Astrocyte of the spinal cord (primary cell): ENCODE results near the gene CEP170B.

Experiments
- DNase-seq: peaks from one replicate; pipeline ENCODE4 v3.0.0; 2011; ENCODE audit warnings: low read depth, low spot score
- H3K4me3 ChIP-seq: 2 replicates; pipeline ENCODE4 v1.5.1; 2011; ENCODE audit warnings: low read depth, mild to moderate bottlenecking, low read length, moderate library complexity
- in situ Hi-C: cut with HindIII; loops from 2 replicates; pipeline ENCODE4 v1.10.0; 2017; ENCODE audit warnings: low sequenced_read_pairs
- TF ChIP-seq, protein P1 (sequence below): IDR thresholded peaks from 2 replicates; pipeline ENCODE4 v1.5.1; 2012; ENCODE audit warnings: low read depth, mild to moderate bottlenecking, low read length, inconsistent platforms

Gene CEP170B

DNA sequence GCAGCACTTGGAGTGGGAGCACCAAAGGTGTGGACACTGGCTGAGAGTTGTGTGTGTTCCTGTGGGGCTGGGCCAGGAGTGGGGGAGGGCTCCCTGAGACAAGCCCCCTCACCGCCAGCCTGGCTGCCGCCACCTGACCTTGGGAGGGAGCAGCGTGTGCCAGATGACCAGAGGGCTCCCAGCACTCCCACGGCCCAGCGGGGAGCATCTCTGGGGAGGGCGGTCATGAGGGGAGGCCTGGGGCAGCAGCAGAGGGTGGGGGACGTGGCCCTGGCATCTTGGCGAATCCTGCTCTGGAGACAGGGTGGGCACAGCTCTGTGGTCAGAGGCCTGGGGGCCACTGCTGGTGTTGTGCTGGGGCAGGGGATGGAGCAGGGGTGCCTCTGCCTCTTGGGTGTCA is 10.7 kb downstream of the CEP170B start:
- H3K4me3 ChIP-seq = no peak overlapping the region
- in situ Hi-C loops = no loop called here
- TF ChIP-seq, protein P1, sequence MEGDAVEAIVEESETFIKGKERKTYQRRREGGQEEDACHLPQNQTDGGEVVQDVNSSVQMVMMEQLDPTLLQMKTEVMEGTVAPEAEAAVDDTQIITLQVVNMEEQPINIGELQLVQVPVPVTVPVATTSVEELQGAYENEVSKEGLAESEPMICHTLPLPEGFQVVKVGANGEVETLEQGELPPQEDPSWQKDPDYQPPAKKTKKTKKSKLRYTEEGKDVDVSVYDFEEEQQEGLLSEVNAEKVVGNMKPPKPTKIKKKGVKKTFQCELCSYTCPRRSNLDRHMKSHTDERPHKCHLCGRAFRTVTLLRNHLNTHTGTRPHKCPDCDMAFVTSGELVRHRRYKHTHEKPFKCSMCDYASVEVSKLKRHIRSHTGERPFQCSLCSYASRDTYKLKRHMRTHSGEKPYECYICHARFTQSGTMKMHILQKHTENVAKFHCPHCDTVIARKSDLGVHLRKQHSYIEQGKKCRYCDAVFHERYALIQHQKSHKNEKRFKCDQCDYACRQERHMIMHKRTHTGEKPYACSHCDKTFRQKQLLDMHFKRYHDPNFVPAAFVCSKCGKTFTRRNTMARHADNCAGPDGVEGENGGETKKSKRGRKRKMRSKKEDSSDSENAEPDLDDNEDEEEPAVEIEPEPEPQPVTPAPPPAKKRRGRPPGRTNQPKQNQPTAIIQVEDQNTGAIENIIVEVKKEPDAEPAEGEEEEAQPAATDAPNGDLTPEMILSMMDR = no peak
- no peak for DNase-seq

DNA sequence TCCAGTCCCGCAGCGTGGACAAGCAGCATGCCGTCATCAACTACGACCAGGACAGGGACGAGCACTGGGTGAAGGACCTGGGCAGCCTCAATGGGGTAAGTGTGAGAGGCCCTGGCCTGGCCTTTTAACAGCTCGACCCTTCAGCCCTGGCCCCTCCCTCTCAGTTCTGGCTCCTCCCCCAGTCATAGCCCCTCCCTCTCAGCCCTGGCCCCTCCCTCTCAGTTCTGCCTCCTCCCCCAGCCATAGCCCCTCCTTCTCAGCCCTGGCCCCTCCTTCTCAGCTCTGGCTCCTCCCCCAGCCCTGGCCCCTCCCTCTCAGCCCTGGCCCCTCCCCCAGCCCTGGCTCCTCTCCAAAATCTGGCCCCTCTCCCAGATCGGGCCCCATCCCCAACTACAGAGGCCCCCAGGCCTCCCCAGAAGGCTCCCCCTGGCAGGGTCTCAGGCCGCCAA is 11.2 kb downstream of the CEP170B start:
- in situ Hi-C loops = no loop called here
- no peak overlapping the region for H3K4me3 ChIP-seq
- TF ChIP-seq, protein P1 = no peak
- DNase-seq = no peak

DNA sequence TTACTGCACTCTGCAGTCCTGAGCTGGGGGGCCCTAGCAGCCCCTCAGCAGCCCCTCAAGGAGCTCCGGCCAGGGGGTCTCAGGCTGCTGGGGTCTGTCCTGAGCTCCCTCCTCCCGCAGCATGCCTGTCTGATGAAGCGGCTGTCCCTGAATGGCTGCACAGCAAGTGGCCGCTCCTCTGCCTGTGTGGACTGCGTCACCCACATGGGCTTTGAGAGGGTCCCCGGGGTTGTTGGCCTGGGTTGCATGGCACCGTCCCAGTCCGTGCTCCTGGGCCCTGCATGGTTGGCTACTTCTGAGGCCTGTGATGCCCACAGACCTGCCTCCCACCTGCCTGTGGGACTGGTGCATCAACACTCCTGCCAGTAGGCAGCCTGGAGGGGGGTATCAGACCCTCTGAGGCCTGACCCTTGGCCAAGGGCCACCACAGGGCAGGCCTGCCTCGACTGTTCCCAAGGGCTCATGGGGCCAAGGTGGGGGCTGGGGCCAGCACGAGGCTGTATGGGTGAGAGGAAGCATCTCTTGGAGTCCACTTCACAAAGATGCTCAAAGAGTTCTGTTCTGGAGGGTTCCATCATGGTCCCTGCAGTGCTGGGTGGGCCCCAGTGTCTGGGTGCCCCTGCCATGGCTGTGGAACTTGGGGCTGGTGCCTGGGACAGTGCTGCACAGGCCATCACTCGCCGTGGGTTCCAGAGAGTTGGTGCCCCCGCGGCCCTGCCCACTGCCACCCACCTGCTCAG is 12.2 kb downstream of the CEP170B start:
- in situ Hi-C loops = no loop called here
- DNase-seq = no peak
- TF ChIP-seq, protein P1 = no peak
- no peak overlapping the region for H3K4me3 ChIP-seq

DNA sequence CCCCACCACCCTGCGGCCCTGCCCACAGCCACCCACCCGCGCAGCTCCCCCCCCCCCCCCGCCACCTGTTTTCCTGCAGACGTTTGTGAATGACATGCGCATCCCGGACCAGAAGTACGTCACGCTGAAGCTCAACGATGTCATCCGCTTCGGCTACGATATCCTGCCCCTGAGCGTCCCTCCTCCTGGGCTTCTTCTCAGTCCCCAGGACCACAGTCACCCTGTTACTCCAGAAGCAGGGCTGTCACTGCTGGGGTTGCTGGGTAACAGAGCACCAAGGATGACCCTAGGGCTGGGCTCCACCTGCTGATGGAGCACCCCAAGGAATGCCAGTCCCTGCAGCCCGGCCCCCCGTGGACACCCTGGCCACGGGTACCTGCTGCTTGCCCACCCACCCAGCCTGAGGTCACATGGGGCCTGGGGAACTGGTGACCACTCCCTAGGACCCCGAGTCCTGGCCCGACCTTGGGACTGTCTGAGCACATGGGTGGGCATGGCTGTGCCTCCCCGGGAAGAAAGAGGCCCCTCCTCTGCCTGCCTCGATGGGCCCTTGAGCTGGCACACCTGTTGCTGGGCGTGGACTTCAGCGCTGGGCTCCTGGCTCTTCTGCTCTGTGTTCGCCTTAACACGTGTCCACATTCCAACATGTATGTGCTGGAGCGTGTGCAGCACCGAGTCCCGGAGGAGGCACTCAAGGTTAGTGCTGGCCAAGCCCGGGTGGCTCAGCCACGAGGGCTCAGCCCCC is 12.9 kb downstream of the CEP170B start:
- no peak overlapping the region for H3K4me3 ChIP-seq
- in situ Hi-C loops = no loop called here
- TF ChIP-seq, protein P1 = no peak
- DNase-seq = no peak

DNA sequence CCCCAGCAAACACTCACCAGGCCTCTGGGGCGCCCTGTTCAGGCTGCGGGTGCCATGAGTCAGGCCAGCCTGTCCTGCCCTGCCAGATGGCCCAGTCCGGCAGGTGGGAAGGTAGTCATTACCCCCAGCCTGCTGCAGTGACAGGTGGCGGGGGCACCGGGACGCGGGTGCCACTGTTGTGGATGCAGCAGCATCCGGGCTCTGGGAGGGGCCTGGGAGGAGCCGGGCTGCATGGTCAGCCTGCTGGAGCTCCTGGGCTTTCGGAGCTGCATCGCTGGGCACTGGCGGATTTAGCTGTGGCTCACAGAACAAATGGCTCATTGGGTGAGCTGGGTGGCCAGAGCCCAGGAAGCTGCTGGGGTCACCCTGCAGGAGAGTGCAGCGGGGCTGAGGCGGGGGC is 13.5 kb downstream of the CEP170B start:
- DNase-seq = no peak
- TF ChIP-seq, protein P1 = no peak

DNA sequence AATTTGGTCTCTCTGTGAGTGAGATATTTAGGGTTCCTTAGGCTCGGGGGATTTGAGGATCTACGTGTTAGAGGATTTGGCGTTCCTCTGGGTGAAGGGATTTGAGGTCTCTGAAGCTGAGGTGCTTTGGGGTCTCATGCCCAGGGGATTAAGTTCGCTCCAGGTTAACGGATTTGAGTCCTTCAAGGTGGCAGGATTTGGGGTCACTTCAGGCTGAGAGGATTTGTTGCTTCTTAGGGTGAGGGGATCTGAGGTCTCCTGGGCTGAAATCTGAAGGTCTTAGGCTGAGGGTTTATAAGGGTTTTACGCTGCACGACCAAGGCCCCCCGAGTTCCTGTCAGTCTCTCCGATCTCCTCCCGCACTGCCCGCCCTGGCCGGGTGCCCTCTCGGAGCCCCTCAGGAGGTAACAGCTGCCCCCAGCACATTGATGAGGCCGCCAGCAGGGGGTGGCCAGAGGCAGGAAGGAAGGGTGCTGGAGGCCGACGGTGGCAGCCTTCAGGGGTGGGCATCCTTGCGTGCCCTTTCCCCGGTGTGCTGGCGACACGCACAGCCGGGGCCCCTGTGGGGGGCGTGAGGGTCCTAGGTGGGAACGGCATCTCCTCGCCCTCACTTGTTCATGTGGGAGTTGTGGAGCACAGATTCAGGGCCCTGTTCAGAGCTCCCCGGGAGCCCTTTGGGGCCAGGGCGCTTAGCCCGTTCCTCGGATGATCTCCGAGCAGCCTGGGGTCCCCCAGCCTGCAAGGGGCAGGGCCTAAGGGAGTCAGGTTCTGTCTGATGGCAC is 14.3 kb downstream of the CEP170B start:
- DNase-seq = no peak
- no peak overlapping the region for H3K4me3 ChIP-seq
- in situ Hi-C loops = no loop called here
- TF ChIP-seq, protein P1 = no peak

More for the DNA sequence above, 13.5 kb downstream of the CEP170B start:
- H3K4me3 ChIP-seq = no peak overlapping the region
- in situ Hi-C loops = no loop called here
